Caki2 (cell line): ENCODE data around the gene PIK3R5. TPM values are rescaled to one million over a fixed set of nuclear protein-coding genes. Genes with fewer than 3 reads are reported as not detected.
A peak's percentile ranks its signal among the peaks of the same experiment; 100 is the strongest.

Source experiments
- DNase-seq: peaks from one replicate; pipeline ENCODE4 v3.0.0-alpha.2; 2015; ENCODE audit warnings: low read depth
- in situ Hi-C: cut with HindIII; loops from 2 replicates; pipeline ENCODE4 v1.10.0; 2016; ENCODE audit warnings: low sequenced_read_pairs, low pct_unique_long_range_greater_than_20kb, mixed read lengths
- total RNA-seq: library from RNA; depleted of rRNA; stranded (reverse); fragments of >200 nt; shearing (Covaris generic); gene quantifications from 2 replicates; pipeline ENCODE4 v1.2.3, GENCODE V29; 2014; ENCODE audit warnings: low replicate concordance; rRNA removed

Gene PIK3R5
- total RNA-seq, result 3.1 TPM in 1 of 2 replicates, not detected in the other

GRCh38 chr17:8965394-8966168 is at the start of gene PIK3R5:
TSS of gene PIK3R5 (minus strand) at chr17:8965707. CDS start at chr17:8911494, 54,213 bp downstream.
- no peak for DNase-seq
- in situ Hi-C loops, result no loop called here

GRCh38 chr17:9011001-9011400 is 45.5 kb upstream of the PIK3R5 start:
- in situ Hi-C loops, result no loop called here
- DNase-seq, result no peak

- no peak for DNase-seq
- in situ Hi-C loops, result no loop called here
These were observed 44.2 kb upstream of the PIK3R5 start for GRCh38 chr17:9009737-9010136.

- in situ Hi-C loops, result no loop called here
These were observed 43.6 kb upstream of the PIK3R5 start for GRCh38 chr17:9009096-9009495.

GRCh38 chr17:9007052-9007714 is 41.7 kb upstream of the PIK3R5 start:
- in situ Hi-C loops, result no loop called here
- no peak for DNase-seq

More at GRCh38 chr17:9009096-9009495, 43.6 kb upstream of the PIK3R5 start:
- no peak for DNase-seq

- DNase-seq, result no peak
- in situ Hi-C loops, result no loop called here
These were observed 40.8 kb upstream of the PIK3R5 start for GRCh38 chr17:9006175-9006767.

- DNase-seq, result no peak
- in situ Hi-C loops, result no loop called here
These were observed 39.4 kb upstream of the PIK3R5 start for GRCh38 chr17:9004961-9005285.

- in situ Hi-C loops, result no loop called here
- DNase-seq, result no peak
These were observed 38.8 kb upstream of the PIK3R5 start for GRCh38 chr17:9004132-9004960.

GRCh38 chr17:9003355-9004131 is 38.0 kb upstream of the PIK3R5 start:
- DNase-seq, result no peak
- in situ Hi-C loops, result no loop called here

GRCh38 chr17:9002606-9003354 is 37.3 kb upstream of the PIK3R5 start:
- peak; percentile 47 for DNase-seq
- in situ Hi-C loops, result no loop called here

GRCh38 chr17:9002227-9002605 is 36.7 kb upstream of the PIK3R5 start:
- DNase-seq, result no peak
- in situ Hi-C loops, result no loop called here

- DNase-seq, result peak; percentile 60
- in situ Hi-C loops, result no loop called here
These were observed 36.1 kb upstream of the PIK3R5 start for GRCh38 chr17:9001559-9001958.

- peak; percentile 31 for DNase-seq
- in situ Hi-C loops, result no loop called here
These were observed 32.6 kb upstream of the PIK3R5 start for GRCh38 chr17:8997994-8998628.

- in situ Hi-C loops, result no loop called here
- DNase-seq, result no peak
These were observed 30.2 kb upstream of the PIK3R5 start for GRCh38 chr17:8995711-8996110.

- DNase-seq, result peak; percentile 30
- in situ Hi-C loops, result no loop called here
These were observed 28.8 kb upstream of the PIK3R5 start for GRCh38 chr17:8994319-8994718.

- in situ Hi-C loops, result no loop called here
- DNase-seq, result peak; percentile 25
These were observed 26.2 kb upstream of the PIK3R5 start for GRCh38 chr17:8991514-8992285.
